ENCODE results near the gene IQGAP3. TPM values are rescaled to one million over a fixed set of nuclear protein-coding genes. Genes with fewer than 3 reads are reported as not detected.

The IQGAP3 gene
- total RNA-seq, 4 donors from 2014 or later = 1.7 to 9.4 (median 2.9) TPM

DNA sequence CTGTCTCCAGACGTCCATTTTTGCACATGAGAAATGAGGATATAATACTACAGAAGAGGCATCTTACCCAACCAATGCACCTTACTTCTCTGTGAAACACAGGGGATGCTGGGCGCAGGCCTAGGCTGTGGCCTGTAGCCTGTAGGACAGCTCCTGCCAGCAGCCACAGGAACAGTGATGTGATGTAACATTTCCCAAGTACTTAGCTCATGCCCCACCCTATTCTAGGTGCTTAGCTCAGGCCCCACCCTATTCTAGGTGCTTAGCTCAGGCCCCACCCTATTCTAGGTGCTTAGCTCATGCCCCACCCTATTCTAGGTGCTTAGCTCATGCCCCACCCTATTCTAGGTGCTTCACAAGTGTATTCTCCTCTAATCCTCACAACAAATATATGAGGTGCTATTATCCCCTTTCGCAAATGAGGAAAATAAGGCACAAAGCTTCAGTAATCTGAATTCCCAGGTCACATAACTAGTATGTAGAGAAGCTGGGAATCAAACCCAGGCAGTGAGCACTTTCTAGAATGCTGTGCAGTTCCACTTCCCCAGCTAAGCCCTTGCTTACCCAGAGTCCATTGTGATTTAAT, 14.6 kb upstream of the IQGAP3 start:
- Histone ChIP-seq H3K27me3 (no peaks in the 10 kb centered on the region), H3K9me3 (no peaks in the 10 kb centered on the region), H3K4me3 (no peak overlapping the region), H3K4me1 (peaks cover 4 to 10% (median 6%) of the 10 kb centered on the region in 4 donors), H3K36me3 (no peaks in the 10 kb centered on the region), H3K27ac (no peak overlapping the region)
- 87% methylated on average over 3 of the region's 3 CpGs; no CpG with 5 or more reads in 1 of the 2 donors for WGBS, 2 donors (ENCODE audit: low coverage in 1 of 2)
- intact Hi-C loops (cut with DNase I; ENCODE audit: low total_unique reads) = no loop called here
- in situ Hi-C loops (cut with MboI; ENCODE audit: low pct_ligation_motif_present in 1 of 4, low pct_unique_long_range_greater_than_20kb in 1 of 4, low sequenced_read_pairs in 3 of 4) = no loop called here
- TF ChIP-seq, protein P1, sequence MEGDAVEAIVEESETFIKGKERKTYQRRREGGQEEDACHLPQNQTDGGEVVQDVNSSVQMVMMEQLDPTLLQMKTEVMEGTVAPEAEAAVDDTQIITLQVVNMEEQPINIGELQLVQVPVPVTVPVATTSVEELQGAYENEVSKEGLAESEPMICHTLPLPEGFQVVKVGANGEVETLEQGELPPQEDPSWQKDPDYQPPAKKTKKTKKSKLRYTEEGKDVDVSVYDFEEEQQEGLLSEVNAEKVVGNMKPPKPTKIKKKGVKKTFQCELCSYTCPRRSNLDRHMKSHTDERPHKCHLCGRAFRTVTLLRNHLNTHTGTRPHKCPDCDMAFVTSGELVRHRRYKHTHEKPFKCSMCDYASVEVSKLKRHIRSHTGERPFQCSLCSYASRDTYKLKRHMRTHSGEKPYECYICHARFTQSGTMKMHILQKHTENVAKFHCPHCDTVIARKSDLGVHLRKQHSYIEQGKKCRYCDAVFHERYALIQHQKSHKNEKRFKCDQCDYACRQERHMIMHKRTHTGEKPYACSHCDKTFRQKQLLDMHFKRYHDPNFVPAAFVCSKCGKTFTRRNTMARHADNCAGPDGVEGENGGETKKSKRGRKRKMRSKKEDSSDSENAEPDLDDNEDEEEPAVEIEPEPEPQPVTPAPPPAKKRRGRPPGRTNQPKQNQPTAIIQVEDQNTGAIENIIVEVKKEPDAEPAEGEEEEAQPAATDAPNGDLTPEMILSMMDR (IDR thresholded peaks at IDR 0.05) = no peak
- peak in 1 of 3 donors; percentile 30 for TF ChIP-seq POLR2AphosphoS5 (IDR thresholded peaks at IDR 0.05)
- no peak for TF ChIP-seq EP300 (IDR thresholded peaks at IDR 0.05; ENCODE audit: low read depth)
- peak; percentile 24 for TF ChIP-seq POLR2A (IDR thresholded peaks at IDR 0.05)
- DNase-seq = peak; percentile 47

DNA sequence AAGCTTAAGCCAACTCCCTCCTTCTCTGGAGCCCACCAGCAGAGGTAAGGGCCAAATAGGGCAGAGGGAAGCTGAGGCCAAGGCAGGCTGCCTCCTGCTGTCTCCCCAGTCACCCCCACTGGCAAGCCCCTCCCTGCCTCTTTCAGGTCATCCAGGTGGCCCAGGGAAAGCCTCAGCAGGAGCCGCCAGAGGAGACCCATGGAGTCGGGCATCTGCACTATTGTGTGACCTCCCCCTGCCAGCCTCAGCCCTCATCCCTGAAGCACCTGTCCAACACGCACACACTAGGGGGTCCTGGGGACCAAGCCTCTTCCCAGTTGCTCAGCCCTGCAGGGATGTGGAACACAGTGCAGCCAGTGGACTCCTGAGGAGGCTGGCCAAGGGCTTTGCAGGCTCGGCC, 14.0 kb upstream of the IQGAP3 start:
- no peak overlapping the region for H3K4me3 ChIP-seq
- WGBS, 2 donors (ENCODE audit: low coverage in 1 of 2) = 60 to 61% methylated on average over 1 to 3 of the region's 4 CpGs
- no peaks in the 10 kb centered on the region for H3K27me3 ChIP-seq
- H3K27ac ChIP-seq = no peak overlapping the region
- H3K36me3 ChIP-seq = no peaks in the 10 kb centered on the region
- peaks cover 4 to 9% (median 6%) of the 10 kb centered on the region in 4 donors for H3K4me1 ChIP-seq
- no peaks in the 10 kb centered on the region for H3K9me3 ChIP-seq
- intact Hi-C loops (cut with DNase I; ENCODE audit: low total_unique reads) = no loop called here
- TF ChIP-seq, protein P1 (IDR thresholded peaks at IDR 0.05) = no peak
- no peak for TF ChIP-seq POLR2AphosphoS5 (IDR thresholded peaks at IDR 0.05)
- no peak for TF ChIP-seq POLR2A (IDR thresholded peaks at IDR 0.05)
- no peak for TF ChIP-seq EP300 (IDR thresholded peaks at IDR 0.05; ENCODE audit: low read depth)
- no peak for DNase-seq
- in situ Hi-C loops (cut with MboI; ENCODE audit: low pct_ligation_motif_present in 1 of 4, low pct_unique_long_range_greater_than_20kb in 1 of 4, low sequenced_read_pairs in 3 of 4) = no loop called here

DNA sequence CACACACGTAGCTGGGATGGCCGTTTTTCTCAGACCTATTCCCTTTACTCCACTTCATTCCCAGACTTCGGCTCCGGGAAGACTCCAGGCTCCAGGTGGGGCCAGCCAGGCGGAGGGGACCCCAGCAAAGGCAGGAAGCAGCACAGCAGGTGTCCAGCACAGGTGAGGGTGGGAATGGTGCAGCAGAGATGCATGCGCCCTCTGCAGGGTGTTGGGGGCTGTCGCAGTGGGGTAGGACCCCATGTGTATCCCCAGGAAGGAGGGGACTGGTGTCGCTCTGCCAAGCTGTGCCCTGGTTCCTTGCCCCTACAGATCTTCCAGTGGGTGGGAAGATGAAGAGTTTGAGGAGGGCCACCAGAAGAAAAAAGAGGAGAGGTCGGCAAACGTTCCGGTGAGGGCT, 12.4 kb upstream of the IQGAP3 start:
- intact Hi-C loops (cut with DNase I; ENCODE audit: low total_unique reads) (no loop called here), in situ Hi-C loops (cut with MboI; ENCODE audit: low pct_ligation_motif_present in 1 of 4, low pct_unique_long_range_greater_than_20kb in 1 of 4, low sequenced_read_pairs in 3 of 4) (no loop called here)
- Histone ChIP-seq H3K9me3 (no peaks in the 10 kb centered on the region), H3K27me3 (no peaks in the 10 kb centered on the region), H3K4me1 (peaks cover 0 to 3% (median 0%) of the 10 kb centered on the region in 4 donors), H3K27ac (no peak overlapping the region), H3K36me3 (no peaks in the 10 kb centered on the region), H3K4me3 (no peak overlapping the region)
- no peak for TF ChIP-seq POLR2A (IDR thresholded peaks at IDR 0.05)
- no peak for TF ChIP-seq POLR2AphosphoS5 (IDR thresholded peaks at IDR 0.05)
- TF ChIP-seq EP300 (IDR thresholded peaks at IDR 0.05; ENCODE audit: low read depth) = no peak
- TF ChIP-seq, protein P1 (IDR thresholded peaks at IDR 0.05) = no peak
- no peak for DNase-seq
- WGBS, 2 donors (ENCODE audit: low coverage in 1 of 2) = 58% methylated on average over 11 of the region's 11 CpGs; no CpG with 5 or more reads in 1 of the 2 donors

DNA sequence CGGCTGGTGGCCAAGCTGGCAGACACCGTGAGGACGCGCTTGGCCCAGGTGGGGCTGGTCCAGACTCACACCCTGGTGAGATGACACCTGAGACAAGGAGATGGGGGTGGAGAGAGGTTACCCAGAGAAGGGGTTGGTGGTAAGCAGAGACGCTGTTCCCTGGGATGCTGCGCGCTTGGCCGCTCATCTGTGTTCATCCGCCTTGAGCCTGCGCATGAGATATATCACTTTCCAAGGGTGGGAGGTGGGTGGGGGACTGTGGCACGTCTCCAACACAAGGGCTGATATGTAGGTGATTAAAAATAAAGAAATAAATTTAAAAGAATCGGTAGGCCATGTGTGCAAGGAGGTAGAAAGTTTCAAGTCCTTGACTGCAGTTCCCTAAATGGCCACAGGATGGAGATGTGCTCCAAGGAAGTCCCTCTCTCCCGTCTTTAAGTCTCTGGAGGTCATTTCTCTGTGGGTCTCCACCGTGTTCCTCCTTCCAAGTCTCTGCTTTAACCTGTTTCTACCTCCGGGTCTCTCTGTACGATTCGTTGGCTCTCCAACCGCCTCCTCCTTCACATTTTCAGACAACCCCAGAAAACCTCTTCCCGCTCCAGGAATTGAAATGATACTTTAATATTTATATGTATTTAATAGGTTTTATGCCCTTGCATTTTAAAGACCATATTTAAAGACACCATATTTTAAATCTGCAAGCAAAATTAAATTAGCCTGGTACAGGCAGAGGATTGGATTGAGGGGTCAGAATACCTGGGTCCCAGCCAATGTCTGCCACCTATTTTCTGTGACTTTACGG, 11.7 kb upstream of the IQGAP3 start:
- in situ Hi-C loops (cut with MboI; ENCODE audit: low pct_ligation_motif_present in 1 of 4, low pct_unique_long_range_greater_than_20kb in 1 of 4, low sequenced_read_pairs in 3 of 4) (no loop called here), intact Hi-C loops (cut with DNase I; ENCODE audit: low total_unique reads) (no loop called here)
- peak; percentile 86 for DNase-seq
- H3K27me3 ChIP-seq = no peaks in the 10 kb centered on the region
- H3K27ac ChIP-seq = no peak overlapping the region
- peaks cover 0 to 3% (median 0%) of the 10 kb centered on the region in 4 donors for H3K4me1 ChIP-seq
- WGBS, 2 donors (ENCODE audit: low coverage in 1 of 2) = 53 to 56% methylated on average over 19 to 20 of the region's 20 CpGs
- TF ChIP-seq, protein P1 (IDR thresholded peaks at IDR 0.05) = peak; percentile 90 to 97 (median 96)
- no peak for TF ChIP-seq EP300 (IDR thresholded peaks at IDR 0.05; ENCODE audit: low read depth)
- H3K9me3 ChIP-seq = no peaks in the 10 kb centered on the region
- H3K36me3 ChIP-seq = no peaks in the 10 kb centered on the region
- no peak overlapping the region for H3K4me3 ChIP-seq

Data from transverse colon (tissue), 4 donors.